ENCODE data around the gene TRPM8.
"Not testable (repeated sequence)": the region's sequence is repeated elsewhere in the genome, so short reads cannot be mapped to it uniquely, and the experiment has no call there.

The TRPM8 gene

DNA sequence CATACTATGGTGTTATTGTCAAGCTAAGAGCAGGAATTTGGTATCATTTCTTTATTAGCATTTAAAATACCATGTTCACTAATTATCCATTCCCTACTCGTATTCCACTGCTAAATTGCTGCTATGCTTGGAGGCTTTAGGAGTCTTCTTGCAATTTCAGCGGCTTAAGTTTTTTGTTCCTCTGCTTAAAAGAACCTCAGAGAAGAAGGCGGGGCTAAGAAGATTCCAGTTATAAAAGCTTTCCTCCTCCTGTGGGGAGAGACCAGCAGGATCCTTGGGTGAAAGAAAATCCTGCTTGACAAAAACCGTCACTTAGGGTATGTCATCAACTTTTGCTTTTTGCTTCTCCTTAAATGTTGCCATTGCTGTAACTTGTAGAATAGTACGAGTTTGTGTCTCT, at the start of gene TRPM8:
Gene TRPM8, plus strand, starts transcription at position 258 of the 400 bp plus-strand sequence. CDS start 9,165 bp downstream, outside the sequence.
- no peak for DNase-seq (ENCODE audit: low spot score)

- peak; percentile 82 for DNase-seq (ENCODE audit: low spot score)
These were observed 49.1 kb upstream of the TRPM8 start, which contains the start of gene MSL3B for GRCh38 chr2:233867993-233868532. TSS of gene MSL3B (minus strand) at chr2:233868386.

- DNase-seq (ENCODE audit: low spot score): no peak
These were observed 45.7 kb upstream of the TRPM8 start for GRCh38 chr2:233871432-233871831.

- not testable (repeated sequence) for DNase-seq (ENCODE audit: low spot score)
These were observed 45.0 kb upstream of the TRPM8 start for GRCh38 chr2:233872125-233872524.

- DNase-seq (ENCODE audit: low spot score): no peak
These were observed 34.8 kb upstream of the TRPM8 start for GRCh38 chr2:233882353-233882752.

DNA sequence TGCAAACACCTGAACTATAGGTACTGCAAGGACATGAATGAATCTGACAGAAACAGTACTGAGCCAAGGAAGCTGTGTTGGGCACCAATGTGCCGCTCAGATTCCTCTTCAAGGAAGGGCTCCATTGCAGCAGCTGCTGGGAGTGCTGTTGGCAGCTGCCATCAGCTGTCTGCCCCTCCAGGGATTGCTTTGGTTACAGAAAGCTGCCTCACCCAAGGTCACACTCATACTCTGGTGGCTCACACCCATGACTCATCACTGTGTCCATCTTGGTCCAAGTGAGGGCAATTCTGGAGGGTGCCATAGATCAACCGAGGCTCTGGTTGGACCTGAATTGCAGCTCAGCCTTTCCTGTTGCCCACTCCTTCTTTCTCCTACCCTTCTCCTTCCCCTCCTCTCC, 24.4 kb upstream of the TRPM8 start:
- DNase-seq (ENCODE audit: low spot score): peak; percentile 3

DNA sequence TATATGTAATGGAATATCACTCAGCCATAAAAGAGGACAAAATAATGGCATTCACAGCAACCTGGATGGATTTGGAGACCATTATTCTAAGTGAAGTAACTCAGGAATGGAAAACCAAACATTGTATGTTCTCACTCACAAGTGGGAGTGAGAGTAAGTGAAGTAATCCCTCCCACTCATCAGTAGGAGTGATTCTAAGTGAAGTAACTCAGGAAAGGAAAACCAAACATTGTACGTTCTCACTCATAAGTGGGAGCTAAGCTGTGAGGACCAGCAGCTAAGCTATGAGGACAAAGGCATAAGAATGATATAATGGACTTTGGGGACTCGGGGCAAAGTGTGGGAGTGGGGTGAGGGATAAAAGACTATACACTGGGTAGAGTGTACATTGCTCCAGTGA, 20.9 kb upstream of the TRPM8 start:
- DNase-seq (ENCODE audit: low spot score): not testable (repeated sequence)

- no peak for DNase-seq (ENCODE audit: low spot score)
These were observed 15.8 kb upstream of the TRPM8 start for GRCh38 chr2:233901367-233901766.

DNA sequence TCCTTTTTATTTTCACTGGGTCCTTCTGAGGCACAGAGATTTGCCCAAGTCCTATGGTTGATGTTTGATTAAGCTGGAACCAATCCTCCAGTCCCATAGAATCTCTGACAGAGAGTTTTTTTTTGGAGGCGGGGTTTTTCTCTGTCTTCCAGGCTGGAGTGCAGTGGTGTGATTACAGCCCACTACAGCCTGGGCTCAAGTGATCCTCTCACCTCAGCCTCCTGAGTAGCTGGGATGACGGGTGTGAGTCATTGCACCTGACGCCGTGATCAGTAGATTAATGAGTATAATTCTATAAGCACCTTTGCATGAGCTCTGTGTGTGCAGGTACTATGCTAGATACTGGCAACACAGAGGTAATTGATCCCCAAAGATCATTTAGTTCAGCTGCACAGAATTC, 15.3 kb upstream of the TRPM8 start:
- DNase-seq (ENCODE audit: low spot score): no peak

DNA sequence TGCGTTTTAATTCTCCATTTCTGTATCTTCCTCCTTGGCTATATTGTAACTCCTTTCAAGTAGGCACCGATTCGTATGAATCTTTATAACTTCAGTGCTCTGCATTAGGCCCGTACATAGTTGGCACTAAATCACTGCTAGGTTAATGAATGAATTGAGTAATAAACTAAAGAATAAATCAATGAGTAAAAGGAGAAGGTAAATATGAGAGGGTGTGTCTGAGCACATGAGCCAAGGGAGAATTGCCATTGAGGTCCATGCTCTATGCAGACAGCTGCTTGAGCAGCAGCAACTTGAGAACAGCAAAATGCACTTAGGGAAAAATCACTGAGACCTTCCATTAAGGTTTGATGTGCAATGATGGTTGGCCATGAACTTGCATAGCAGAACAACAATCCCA, 11.2 kb upstream of the TRPM8 start:
- no peak for DNase-seq (ENCODE audit: low spot score)

- no peak for DNase-seq (ENCODE audit: low spot score)
These were observed 9.5 kb upstream of the TRPM8 start for GRCh38 chr2:233907627-233908026.

GRCh38 chr2:233912691-233913423, 4.3 kb upstream of the TRPM8 start:
- DNase-seq (ENCODE audit: low spot score): peak; percentile 48

- peak; percentile 24 for DNase-seq (ENCODE audit: low spot score)
These were observed 2.0 kb upstream of the TRPM8 start for GRCh38 chr2:233915128-233915527.

- DNase-seq (ENCODE audit: low spot score): no peak
These were observed 2.1 kb downstream of the TRPM8 start for GRCh38 chr2:233919319-233919718.

GRCh38 chr2:233919938-233920337, 2.8 kb downstream of the TRPM8 start:
- no peak for DNase-seq (ENCODE audit: low spot score)

- no peak for DNase-seq (ENCODE audit: low spot score)
These were observed 5.3 kb downstream of the TRPM8 start for GRCh38 chr2:233922471-233922870.

DNA sequence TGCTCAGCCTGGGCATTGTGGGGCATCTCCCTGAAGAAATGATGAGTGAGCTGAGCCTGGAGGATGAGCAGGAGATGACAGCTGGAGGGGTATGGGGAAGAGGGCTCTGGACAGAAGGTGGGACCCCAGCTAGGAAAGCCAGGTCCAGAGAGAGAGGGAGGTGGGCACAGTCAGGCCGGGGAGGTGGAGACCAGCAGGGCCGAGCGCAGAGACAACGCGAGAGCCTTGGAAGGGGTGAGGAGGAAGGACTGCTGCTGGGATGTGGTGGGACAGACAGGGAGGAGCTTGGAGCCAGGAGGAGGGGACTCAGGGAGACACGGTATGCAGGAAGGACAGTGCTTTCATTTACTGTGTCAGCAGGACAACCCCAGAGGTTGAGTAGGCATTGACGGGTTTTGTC, 8.2 kb downstream of the TRPM8 start:
- no peak for DNase-seq (ENCODE audit: low spot score)

GRCh38 chr2:233926806-233927205, 9.6 kb downstream of the TRPM8 start:
- DNase-seq (ENCODE audit: low spot score): no peak

GRCh38 chr2:233928594-233929351, 11.6 kb downstream of the TRPM8 start:
- DNase-seq (ENCODE audit: low spot score): peak; percentile 22

DNA sequence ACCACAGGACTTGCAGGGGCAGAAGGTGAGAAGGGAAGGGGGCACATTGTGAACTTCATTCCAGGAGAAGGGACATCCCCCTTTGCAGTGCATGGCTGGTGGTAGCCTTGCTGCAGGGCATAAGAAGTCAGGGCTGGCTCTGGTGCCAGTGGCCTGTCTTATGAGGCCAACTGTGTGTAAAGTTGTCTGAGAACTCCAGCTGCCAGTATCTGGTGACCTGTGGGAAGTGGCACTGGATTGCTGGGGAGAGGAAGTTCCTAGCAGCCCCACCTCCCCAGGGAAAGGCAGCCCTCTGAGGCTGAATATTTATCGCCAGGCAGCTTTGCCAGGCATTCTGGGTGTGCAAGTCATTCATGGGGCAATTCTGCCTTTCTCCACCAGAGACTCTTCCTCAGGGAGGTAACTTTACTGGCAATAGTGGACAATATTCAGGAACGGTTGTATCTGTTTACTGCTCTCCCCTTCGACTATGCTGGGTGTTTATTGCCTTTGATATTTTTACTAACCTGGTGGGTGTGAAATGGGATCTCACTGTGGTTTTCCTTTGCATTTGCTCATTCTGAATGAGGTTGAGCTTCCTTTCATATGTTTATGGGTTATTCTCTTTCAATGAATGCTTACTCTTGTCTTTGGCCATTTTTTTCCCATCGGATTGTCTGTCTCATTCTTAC, 12.3 kb downstream of the TRPM8 start:
- DNase-seq (ENCODE audit: low spot score): no peak

DNA sequence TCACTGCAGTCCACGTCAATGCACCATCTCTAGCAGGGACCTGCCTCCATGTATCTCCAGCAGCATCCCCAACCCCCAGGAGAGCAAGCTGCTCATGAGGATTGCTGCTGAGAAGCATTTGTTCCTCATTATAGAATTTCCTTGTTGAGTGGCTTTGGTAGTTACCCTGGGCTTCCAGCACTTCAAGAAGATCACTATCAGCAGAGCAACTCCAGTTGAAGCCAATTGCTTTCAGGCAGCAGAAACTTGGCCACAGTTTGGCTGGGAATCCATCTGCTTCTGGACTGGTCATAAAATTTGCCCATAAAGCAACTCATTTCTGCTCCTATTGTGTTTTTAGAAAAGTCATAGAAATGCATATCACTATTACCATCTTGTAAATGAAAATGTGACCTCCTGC, 17.4 kb downstream of the TRPM8 start:
- no peak for DNase-seq (ENCODE audit: low spot score)

GRCh38 chr2:233935426-233935825, 18.3 kb downstream of the TRPM8 start:
- DNase-seq (ENCODE audit: low spot score): no peak

- DNase-seq (ENCODE audit: low spot score): peak; percentile 19
These were observed 18.9 kb downstream of the TRPM8 start for GRCh38 chr2:233936089-233936488.

All from LoVo (cell line).